Measurements from ENCODE around the gene SPIN2B.
"Not testable (repeated sequence)": the region's sequence is repeated elsewhere in the genome, so short reads cannot be mapped to it uniquely, and the experiment has no call there.

GRCh38 chrX:57102918-57103317 is 18.4 kb downstream of the SPIN2B start:
- TF ChIP-seq TEAD1 (CRISPR knock-in tag; IDR thresholded peaks at IDR 0.05); CTCF (IDR thresholded peaks at IDR 0.05); ZNF281 (CRISPR knock-in tag; IDR thresholded peaks at IDR 0.05); HMGXB4 (CRISPR knock-in tag; IDR thresholded peaks at IDR 0.05); E2F4 (CRISPR knock-in tag; IDR thresholded peaks at IDR 0.05; ENCODE audit: borderline replicate concordance, low read depth): not testable (repeated sequence)

Data from WTC11 (cell line).